Ovary (tissue), 9 donors: ENCODE results near the gene RPL10. TPM values are rescaled to one million over a fixed set of nuclear protein-coding genes. Genes with fewer than 3 reads are reported as not detected.

ENCODE experiments used
- DNase-seq, 5 donors: peaks; one replicate each; pipeline ENCODE4 v3.0.0-alpha.2; 2019 to 2020
- H3K27ac ChIP-seq, 2 donors: fragments of 200-600 bp; one replicate each; pipeline versions ENCODE4 v1.5.1 to v1.8.0; 2019 to 2022
- H3K27me3 ChIP-seq: fragments of 200-600 bp; one replicate; pipeline ENCODE4 v1.8.0; 2022
- H3K36me3 ChIP-seq: fragments of 200-600 bp; sonication (generic); one replicate; pipeline ENCODE4 v1.5.1; 2019
- H3K4me1 ChIP-seq: one replicate; pipeline ENCODE4 v1.8.1; 2013; ENCODE audit warnings: mild to moderate bottlenecking, moderate library complexity; ENCODE audit not compliant: insufficient read depth
- H3K4me3 ChIP-seq: fragments of 200-600 bp; sonication (generic); one replicate; pipeline ENCODE4 v1.5.1; 2017
- H3K9me3 ChIP-seq, 2 donors: fragments of 200-600 bp in 1 of 2; sonication (generic) in 1 of 2; one replicate each; pipeline versions ENCODE4 v1.5.1 to v1.8.1; 2013 to 2019; ENCODE audit warnings: mild to moderate bottlenecking in 1 of 2, moderate library complexity in 1 of 2
- EP300 ChIP-seq: sonication (generic); formaldehyde crosslinking; IDR thresholded peaks from one replicate; pipeline ENCODE4 v1.6.1; 2017; ENCODE audit warnings: antibody characterized with exemption
- POLR2A ChIP-seq: fragments of 450-650 bp; IDR thresholded peaks from one replicate; pipeline ENCODE4 v1.6.1; 2017; ENCODE audit warnings: antibody characterized with exemption, mild to moderate bottlenecking, moderate library complexity
- WGBS, 3 donors: extraction: QIAGEN DNeasy Blood & Tissue Kit in 1 of 3; methylation state at CpG; one replicate each; pipeline versions ENCODE4 v1.1.5 to v1.1.7; 2013 to 2017; 5-methylcytosine and 5-hydroxymethylcytosine counted together
- intact Hi-C, 4 donors: fragments of 100-400 bp; cut with DNase I; formaldehyde crosslinking; loops; one replicate each; pipeline versions ENCODE4 v1.11.0 to v1.15.1; 2022 to 2023
- microRNA-seq, 3 donors: library from miRNA; unstranded; fragments of <30 nt; microRNA quantifications; one replicate each; pipeline versions ENCODE4 to v1.2.0, GENCODE V29; 2019 to 2020
- polyA plus RNA-seq, 2 donors: library from polyadenylated mRNA; stranded (reverse); fragments of 200-250 nt in 1 of 2; fragments of 350-450 nt in 1 of 2; fragmentation: Illumina TruSeq in 1 of 2; extraction: RNeasy Lipid Tissue Mini Kit (QIAGEN cat#74804) in 1 of 2; gene quantifications; one replicate each; pipeline ENCODE4 v1.2.3, GENCODE V29; 2013 to 2014
- small RNA-seq: library from RNA; depleted of rRNA; stranded (forward); fragments of <200 nt; gene quantifications from one replicate; pipeline ENCODE3, GENCODE V24; 2016
- total RNA-seq, 7 donors: library from RNA; depleted of rRNA in 2 of 7; stranded (reverse); fragments of >200 nt in 2 of 7; fragmentation: NEBNext Ultra II Directional in 3 of 7; extraction: Animal tissue kit (Norgen Biotek cat#: 25700) in 3 of 7; gene quantifications; one replicate each; pipeline versions ENCODE4 v1.1.0 to v1.2.4, GENCODE V29; 2016 to 2023
- TF ChIP-seq, protein P1 (sequence below), 3 donors: fragments of 450-650 bp in 2 of 3; fragments of 200-600 bp in 1 of 3; IDR thresholded peaks; one replicate each; pipeline versions ENCODE4 v1.5.1 to v1.8.0; 2016 to 2022; ENCODE audit warnings: antibody characterized with exemption in 3 of 3, mild to moderate bottlenecking in 1 of 3
- donor health status: DM: no; HTN: no; CAD: no; lungs with moderate emphysema.
- donor health status: DM: no; HTN: no; CAD: no.
- donor health status: Bipolar disorder and iron deficiency.
- donor health status: DM: yes; HTN: yes; CAD: no.
- donor health status: DM: no; HTN: no; CAD: no.
- donor health status: DM: yes; HTN: yes; CAD: no.

The RPL10 gene
- total and polyA plus RNA-seq, 9 donors = 4,233 to 12,949 (median 7,126) TPM

DNA sequence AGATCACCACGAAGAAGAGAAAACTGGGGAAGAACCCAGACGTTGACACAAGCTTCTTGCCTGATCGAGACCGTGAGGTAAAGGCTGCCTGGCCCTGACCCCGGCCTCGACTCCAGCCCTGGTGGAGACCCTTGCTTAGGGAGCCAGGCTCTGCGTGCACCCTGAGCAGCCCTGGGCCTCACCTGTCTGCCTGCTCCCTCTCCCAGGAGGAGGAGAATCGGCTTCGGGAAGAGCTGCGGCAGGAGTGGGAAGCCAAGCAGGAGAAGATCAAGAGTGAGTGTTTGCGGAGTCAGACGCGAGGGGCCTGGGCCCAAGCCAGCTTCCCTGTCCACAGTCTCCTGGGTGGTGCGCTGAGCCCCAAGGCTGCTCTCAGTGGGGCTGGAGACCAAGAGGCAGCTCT lies 50.3 kb downstream of the RPL10 start:
- DNase-seq = no peak
- intact Hi-C loops = no loop called here
- Histone ChIP-seq H3K9me3 (no peaks in the 10 kb centered on the region), H3K4me1 (no peaks in the 10 kb centered on the region), H3K27me3 (no peaks in the 10 kb centered on the region), H3K4me3 (no peak overlapping the region), H3K27ac (no peak overlapping the region), H3K36me3 (no peaks in the 10 kb centered on the region)
- TF ChIP-seq, protein P1, sequence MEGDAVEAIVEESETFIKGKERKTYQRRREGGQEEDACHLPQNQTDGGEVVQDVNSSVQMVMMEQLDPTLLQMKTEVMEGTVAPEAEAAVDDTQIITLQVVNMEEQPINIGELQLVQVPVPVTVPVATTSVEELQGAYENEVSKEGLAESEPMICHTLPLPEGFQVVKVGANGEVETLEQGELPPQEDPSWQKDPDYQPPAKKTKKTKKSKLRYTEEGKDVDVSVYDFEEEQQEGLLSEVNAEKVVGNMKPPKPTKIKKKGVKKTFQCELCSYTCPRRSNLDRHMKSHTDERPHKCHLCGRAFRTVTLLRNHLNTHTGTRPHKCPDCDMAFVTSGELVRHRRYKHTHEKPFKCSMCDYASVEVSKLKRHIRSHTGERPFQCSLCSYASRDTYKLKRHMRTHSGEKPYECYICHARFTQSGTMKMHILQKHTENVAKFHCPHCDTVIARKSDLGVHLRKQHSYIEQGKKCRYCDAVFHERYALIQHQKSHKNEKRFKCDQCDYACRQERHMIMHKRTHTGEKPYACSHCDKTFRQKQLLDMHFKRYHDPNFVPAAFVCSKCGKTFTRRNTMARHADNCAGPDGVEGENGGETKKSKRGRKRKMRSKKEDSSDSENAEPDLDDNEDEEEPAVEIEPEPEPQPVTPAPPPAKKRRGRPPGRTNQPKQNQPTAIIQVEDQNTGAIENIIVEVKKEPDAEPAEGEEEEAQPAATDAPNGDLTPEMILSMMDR (IDR thresholded peaks at IDR 0.05) = no peak
- TF ChIP-seq EP300 = no peak
- no peak for TF ChIP-seq POLR2A
- 80 to 87% (median 85%) methylated on average over 14 of the region's 14 CpGs for WGBS, 3 donors

DNA sequence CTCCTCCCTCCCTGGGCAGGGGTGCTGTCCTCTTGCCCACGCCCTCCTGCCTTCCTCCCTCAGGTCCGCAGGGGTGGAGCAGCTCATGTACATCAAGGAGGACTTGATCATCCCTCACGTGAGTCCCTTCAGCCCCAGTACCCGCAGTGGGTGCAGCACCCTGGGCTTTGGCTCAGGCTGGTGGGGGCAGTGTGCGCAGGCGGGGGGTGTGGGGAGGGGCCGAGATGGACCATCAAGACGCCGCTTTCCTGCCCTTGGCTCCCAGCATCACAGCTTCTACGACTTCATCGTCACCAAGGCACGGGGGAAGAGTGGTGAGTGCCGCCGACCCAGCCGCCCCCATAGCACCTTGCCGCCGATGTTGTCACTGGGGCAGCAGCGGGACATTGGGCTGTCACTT lies 51.4 kb downstream of the RPL10 start:
- intact Hi-C loops = no loop called here
- no peaks in the 10 kb centered on the region for H3K36me3 ChIP-seq

DNA sequence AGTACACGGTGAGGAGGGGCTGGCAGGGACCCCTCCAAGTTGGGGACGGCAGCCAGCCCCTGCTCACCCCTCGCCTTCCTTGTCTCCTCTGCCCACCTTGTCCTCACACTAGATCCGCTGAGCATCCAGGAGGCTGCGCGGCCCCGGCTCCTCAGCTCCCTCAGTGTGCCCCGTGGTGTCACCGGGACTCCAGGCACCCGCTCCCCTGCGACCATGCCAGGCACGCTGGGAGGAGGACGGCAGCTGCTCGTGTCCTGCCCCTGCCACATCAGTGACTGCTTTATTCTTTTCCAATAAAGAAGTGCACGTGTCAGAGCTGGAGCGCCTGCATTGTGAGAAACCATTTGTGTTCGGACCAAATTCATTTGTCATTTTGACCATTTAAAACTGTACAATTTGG lies 52.1 kb downstream of the RPL10 start:
- no peaks in the 10 kb centered on the region for H3K4me1 ChIP-seq
- no peaks in the 10 kb centered on the region for H3K27me3 ChIP-seq
- no peak overlapping the region for H3K27ac ChIP-seq
- intact Hi-C loops = no loop called here
- H3K36me3 ChIP-seq = no peaks in the 10 kb centered on the region
- DNase-seq = no peak
- no peak for TF ChIP-seq POLR2A
- TF ChIP-seq, protein P1 (IDR thresholded peaks at IDR 0.05) = no peak
- no peak for TF ChIP-seq EP300
- 87 to 90% (median 89%) methylated on average over 17 of the region's 17 CpGs for WGBS, 3 donors
- no peak overlapping the region for H3K4me3 ChIP-seq
- no peaks in the 10 kb centered on the region for H3K9me3 ChIP-seq

More for the DNA sequence above, 51.4 kb downstream of the RPL10 start:
- Histone ChIP-seq H3K27ac (no peak overlapping the region), H3K4me3 (no peak overlapping the region), H3K4me1 (no peaks in the 10 kb centered on the region), H3K27me3 (no peaks in the 10 kb centered on the region), H3K9me3 (no peaks in the 10 kb centered on the region)
- 87 to 89% (median 87%) methylated on average over 18 of the region's 18 CpGs for WGBS, 3 donors
- DNase-seq = no peak
- no peak for TF ChIP-seq POLR2A
- TF ChIP-seq EP300 = no peak
- TF ChIP-seq, protein P1 (IDR thresholded peaks at IDR 0.05) = no peak

Small RNA genes lying within 50 kb of the gene (microRNA-seq; reads per million reads assigned to microRNA genes)
- 0 to 0.38 (median 0) reads per million in 3 donors for gene MIR6858

Small RNA genes lying within 50 kb of the gene (small RNA-seq; reads per million reads assigned to genes)
- gene MIR6858 (not detected), gene SNORA70 (not detected)

Other genes starting within 250 kb of the RPL10 start
- gene OPN1MW, start 215.8 kb upstream of the RPL10 start, total RNA-seq = not detected
- gene OPN1MW, start 215.8 kb upstream of the RPL10 start, polyA plus RNA-seq = not detected
- gene OPN1MW2, start 178.6 kb upstream of the RPL10 start, total RNA-seq = not detected
- gene OPN1MW2, start 178.6 kb upstream of the RPL10 start, polyA plus RNA-seq = not detected
- gene OPN1MW3, start 140.8 kb upstream of the RPL10 start, total RNA-seq = not detected
- gene OPN1MW3, start 140.8 kb upstream of the RPL10 start, polyA plus RNA-seq = not detected
- gene TEX28, start 103.3 kb upstream of the RPL10 start, total RNA-seq = not detected
- gene TEX28, start 103.3 kb upstream of the RPL10 start, polyA plus RNA-seq = not detected
- under 1 TPM in 4 of 7 donors, not detected in 3; 0.12 to 0.36 (median 0.23) TPM for gene TKTL1, start 102.6 kb upstream of the RPL10 start, total RNA-seq
- gene TKTL1, start 102.6 kb upstream of the RPL10 start, polyA plus RNA-seq = under 1 TPM; 0.38 to 0.91 TPM
- gene FLNA, start 23.7 kb upstream of the RPL10 start, total RNA-seq = 1,000 to 10,000 TPM in 4 of 7 donors, 100 to 1,000 TPM in 3; 327 to 2,249 (median 1,321) TPM
- 100 to 1,000 TPM; 378 to 647 TPM for gene FLNA, start 23.7 kb upstream of the RPL10 start, polyA plus RNA-seq
- gene EMD, start 19.1 kb upstream of the RPL10 start, total RNA-seq = 100 to 1,000 TPM in 5 of 7 donors, 10 to 100 TPM in 2; 40.5 to 158 (median 107) TPM
- 100 to 1,000 TPM in 1 of 2 donors, 10 to 100 TPM in 1; 55.1 to 146 TPM for gene EMD, start 19.1 kb upstream of the RPL10 start, polyA plus RNA-seq
- 10 to 100 TPM; 11.9 to 21.4 (median 18.1) TPM for gene DNASE1L1, start 10.9 kb downstream of the RPL10 start, total RNA-seq
- gene DNASE1L1, start 10.9 kb downstream of the RPL10 start, polyA plus RNA-seq = 10 to 100 TPM; 13.0 to 16.1 TPM
- 10 to 100 TPM; 31.3 to 62.1 (median 37.9) TPM for gene TAFAZZIN, start 13.2 kb downstream of the RPL10 start, total RNA-seq
- gene TAFAZZIN, start 13.2 kb downstream of the RPL10 start, polyA plus RNA-seq = 10 to 100 TPM in 1 of 2 donors, 1 to 10 TPM in 1; 7.9 to 33.1 TPM
- gene ATP6AP1, start 30.3 kb downstream of the RPL10 start, total RNA-seq = 10 to 100 TPM; 29.6 to 75.9 (median 58.1) TPM
- 10 to 100 TPM; 75.2 to 77.8 TPM for gene ATP6AP1, start 30.3 kb downstream of the RPL10 start, polyA plus RNA-seq
- 100 to 1,000 TPM in 5 of 7 donors, 10 to 100 TPM in 2; 72.8 to 188 (median 139) TPM for gene GDI1, start 38.8 kb downstream of the RPL10 start, total RNA-seq
- 100 to 1,000 TPM; 113 to 116 TPM for gene GDI1, start 38.8 kb downstream of the RPL10 start, polyA plus RNA-seq
- 10 to 100 TPM; 21.3 to 48.9 (median 34.3) TPM for gene FAM50A, start 45.8 kb downstream of the RPL10 start, total RNA-seq
- 10 to 100 TPM; 41.4 to 42.8 TPM for gene FAM50A, start 45.8 kb downstream of the RPL10 start, polyA plus RNA-seq
- 100 to 1,000 TPM in 1 of 7 donors, 10 to 100 TPM in 5, 1 to 10 TPM in 1; 9.5 to 118 (median 50.9) TPM for gene PLXNA3, start 59.9 kb downstream of the RPL10 start, total RNA-seq
- 10 to 100 TPM; 11.0 to 17.0 TPM for gene PLXNA3, start 59.9 kb downstream of the RPL10 start, polyA plus RNA-seq
- 10 to 100 TPM; 19.4 to 39.3 (median 23.2) TPM for gene LAGE3, start 80.9 kb downstream of the RPL10 start, total RNA-seq
- 10 to 100 TPM in 1 of 2 donors, 1 to 10 TPM in 1; 2.7 to 19.5 TPM for gene LAGE3, start 80.9 kb downstream of the RPL10 start, polyA plus RNA-seq
- 10 to 100 TPM; 17.2 to 35.5 (median 29.3) TPM for gene UBL4A, start 88.2 kb downstream of the RPL10 start, total RNA-seq
- gene UBL4A, start 88.2 kb downstream of the RPL10 start, polyA plus RNA-seq = 10 to 100 TPM; 14.6 to 21.6 TPM
- 10 to 100 TPM; 19.6 to 49.8 (median 42.3) TPM for gene SLC10A3, start 92.3 kb downstream of the RPL10 start, total RNA-seq
- gene SLC10A3, start 92.3 kb downstream of the RPL10 start, polyA plus RNA-seq = 10 to 100 TPM in 1 of 2 donors, 1 to 10 TPM in 1; 5.5 to 35.1 TPM
- gene FAM3A, start 117.9 kb downstream of the RPL10 start, total RNA-seq = 10 to 100 TPM; 34.6 to 76.8 (median 62.9) TPM
- 10 to 100 TPM in 1 of 2 donors, 1 to 10 TPM in 1; 3.6 to 81.6 TPM for gene FAM3A, start 117.9 kb downstream of the RPL10 start, polyA plus RNA-seq
- gene G6PD, start 148.5 kb downstream of the RPL10 start, total RNA-seq = 100 to 1,000 TPM in 1 of 7 donors, 10 to 100 TPM in 6; 18.0 to 115 (median 57.5) TPM
- 10 to 100 TPM; 19.0 to 26.3 TPM for gene G6PD, start 148.5 kb downstream of the RPL10 start, polyA plus RNA-seq
- 10 to 100 TPM in 6 of 7 donors, 1 to 10 TPM in 1; 8.0 to 28.6 (median 22.9) TPM for gene IKBKG, start 149.2 kb downstream of the RPL10 start, total RNA-seq
- 10 to 100 TPM in 1 of 2 donors, 1 to 10 TPM in 1; 1.5 to 16.1 TPM for gene IKBKG, start 149.2 kb downstream of the RPL10 start, polyA plus RNA-seq
- gene CTAG1A, start 186.8 kb downstream of the RPL10 start, total RNA-seq = under 1 TPM in 1 of 7 donors, not detected in 6; 0.35 TPM
- gene CTAG1A, start 186.8 kb downstream of the RPL10 start, polyA plus RNA-seq = under 1 TPM in 1 of 2 donors, not detected in 1; 0.12 TPM
- not detected for gene CTAG1B, start 220.9 kb downstream of the RPL10 start, total RNA-seq
- gene CTAG1B, start 220.9 kb downstream of the RPL10 start, polyA plus RNA-seq = under 1 TPM in 1 of 2 donors, not detected in 1; 0.15 TPM